Brain pericyte (primary cell): ENCODE measurements around the gene DENND10.
A peak's percentile ranks its signal among the peaks of the same experiment; 100 is the strongest.
"Not testable (repeated sequence)": the region's sequence is repeated elsewhere in the genome, so short reads cannot be mapped to it uniquely, and the experiment has no call there.

Experiments
- DNase-seq: peaks from one replicate; pipeline ENCODE4 v3.0.0-alpha.2; 2012; ENCODE audit warnings: low read depth, low spot score

DENND10 gene

GRCh38 chr10:119166564-119166963 is 62.7 kb downstream of the DENND10 start:
- DNase-seq = no peak

- DNase-seq = no peak
These were observed 63.1 kb downstream of the DENND10 start for GRCh38 chr10:119167041-119167440.

GRCh38 chr10:119174109-119174508 is 70.2 kb downstream of the DENND10 start:
- no peak for DNase-seq

GRCh38 chr10:119176166-119176565 is 72.3 kb downstream of the DENND10 start:
- no peak for DNase-seq

- DNase-seq = no peak
These were observed 73.9 kb downstream of the DENND10 start for GRCh38 chr10:119177708-119178371.

DNA sequence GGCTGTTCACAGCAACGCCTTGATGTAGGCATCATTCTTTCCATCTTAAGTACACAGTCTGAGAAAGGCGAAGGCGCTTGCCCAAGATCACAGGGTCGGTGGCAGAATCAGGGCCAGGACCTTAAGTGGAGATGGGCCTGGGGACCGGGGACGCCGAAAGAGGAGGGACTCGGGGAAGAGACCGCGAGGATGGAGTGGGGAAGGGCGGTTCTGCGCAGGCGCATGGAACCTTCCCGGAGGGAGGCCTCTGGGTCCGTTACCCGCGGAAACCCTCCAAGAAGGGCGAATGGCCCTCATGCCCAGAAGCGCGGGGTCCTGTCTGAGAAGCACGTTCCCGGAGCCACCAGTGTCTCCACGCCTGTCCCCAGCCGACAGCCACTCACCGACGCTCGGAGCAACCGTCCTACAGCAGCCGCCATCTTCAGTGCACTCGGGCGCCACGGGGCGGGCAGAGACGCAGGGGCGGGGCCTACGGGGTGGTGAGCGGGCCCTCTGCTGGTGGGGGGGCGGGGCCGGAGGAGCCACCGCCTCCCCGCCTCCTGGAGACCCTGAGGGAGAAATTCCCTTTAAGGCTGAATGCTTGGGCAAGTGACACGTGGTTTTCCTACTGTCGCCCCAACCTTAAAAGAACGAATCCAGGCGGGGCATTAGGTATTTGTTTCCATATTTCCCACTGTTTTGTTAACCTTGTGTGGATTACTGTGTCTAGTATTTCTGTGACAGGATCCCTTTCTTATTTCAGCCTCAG is 74.6 kb downstream of the DENND10 start, which contains the start of gene PRDX3:
Gene PRDX3 (minus strand): TSS at position 441 of the 748 bp plus-strand sequence. CDS start 22 bp downstream, at position 419.
- peak; percentile 53 for DNase-seq

DNA sequence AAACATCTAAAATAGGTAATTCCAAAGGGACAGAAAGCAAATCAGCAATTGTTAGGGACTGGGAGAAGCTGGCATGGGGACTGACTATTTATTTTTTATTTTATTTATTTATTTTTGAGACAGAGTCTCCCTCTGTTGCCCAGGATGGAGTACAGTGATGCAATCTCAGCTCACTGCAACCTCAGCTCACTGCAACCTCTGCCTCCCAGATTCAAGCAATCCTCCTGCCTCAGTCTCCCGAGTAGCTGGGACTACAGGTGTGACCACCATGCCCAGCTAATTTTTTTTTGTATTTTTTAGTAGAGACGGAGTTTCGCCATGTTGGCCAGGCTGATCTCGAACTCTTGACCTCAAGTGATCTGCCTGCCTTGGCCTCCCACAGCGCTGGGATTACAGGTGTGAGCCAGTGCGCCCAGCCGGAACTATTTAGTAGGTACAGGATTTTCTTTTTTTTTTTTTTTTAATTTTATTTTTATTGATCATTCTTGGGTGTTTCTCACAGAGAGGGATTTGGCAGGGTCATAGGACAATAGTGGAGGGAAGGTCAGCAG is 77.0 kb downstream of the DENND10 start:
- DNase-seq = not testable (repeated sequence)

- DNase-seq = no peak
These were observed 79.9 kb downstream of the DENND10 start for GRCh38 chr10:119183664-119184412.
